GM18867 (cell line): Measurements from ENCODE around the gene WDR27.
"Not testable (repeated sequence)": the region's sequence is repeated elsewhere in the genome, so short reads cannot be mapped to it uniquely, and the experiment has no call there.

ENCODE experiments used
- ATAC-seq: cut with Tn5 transposase; IDR thresholded peaks from one replicate; pipeline ENCODE4 v1.9.1; 2021; ENCODE audit warnings: mild to moderate bottlenecking, moderate library complexity; ENCODE audit not compliant: unreplicated experiment

The WDR27 gene

DNA sequence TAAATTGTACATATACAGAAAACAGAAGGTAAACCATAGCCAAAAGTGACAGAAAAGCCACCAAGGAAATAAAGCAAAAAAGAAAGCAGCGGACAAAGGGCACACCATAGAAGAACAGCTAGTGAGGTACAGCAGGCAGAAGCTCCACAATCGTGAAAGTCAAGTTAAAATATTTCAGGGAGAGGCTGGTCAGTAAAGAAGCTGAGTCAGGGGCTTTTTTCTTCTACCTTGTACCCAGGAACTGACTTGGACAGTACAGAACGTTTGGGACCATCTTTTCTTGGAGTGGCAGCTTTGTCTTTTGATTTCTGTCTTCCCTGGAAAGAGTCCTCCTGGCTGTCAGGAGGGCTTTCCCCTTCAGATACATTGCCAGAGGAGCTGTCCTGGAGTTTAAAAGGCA is 8.2 kb upstream of the WDR27 start:
- ATAC-seq, result no peak

GRCh38 chr6:169709293-169709692 is 7.5 kb upstream of the WDR27 start:
- no peak for ATAC-seq

DNA sequence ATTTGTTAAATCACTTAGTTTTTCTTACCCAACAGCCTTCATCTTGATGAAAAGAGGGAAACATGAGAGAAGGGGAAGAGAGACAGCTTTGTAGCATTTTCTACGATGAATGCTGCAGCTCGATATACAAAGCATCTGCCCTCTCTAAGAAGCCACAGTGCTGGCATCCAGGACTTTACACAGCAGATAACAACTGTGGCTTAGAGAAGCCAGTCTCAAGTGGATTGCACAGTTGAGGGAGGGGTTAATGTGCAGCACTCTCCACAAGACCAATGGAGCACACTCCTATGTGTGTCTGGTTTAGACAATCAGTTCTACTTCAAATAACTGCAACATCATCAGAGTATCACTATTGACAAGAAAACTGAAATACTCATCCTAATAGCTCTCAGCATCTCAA is 5.9 kb upstream of the WDR27 start:
- ATAC-seq, result no peak

- peak; percentile 20 for ATAC-seq
Measured at GRCh38 chr6:169702840-169703246, 1.0 kb upstream of the WDR27 start.

- ATAC-seq, result peak; percentile 2
Measured at GRCh38 chr6:169701311-169701953, 397 bp downstream of the WDR27 start.

GRCh38 chr6:169700296-169700695 is 1.5 kb downstream of the WDR27 start:
- no peak for ATAC-seq

DNA sequence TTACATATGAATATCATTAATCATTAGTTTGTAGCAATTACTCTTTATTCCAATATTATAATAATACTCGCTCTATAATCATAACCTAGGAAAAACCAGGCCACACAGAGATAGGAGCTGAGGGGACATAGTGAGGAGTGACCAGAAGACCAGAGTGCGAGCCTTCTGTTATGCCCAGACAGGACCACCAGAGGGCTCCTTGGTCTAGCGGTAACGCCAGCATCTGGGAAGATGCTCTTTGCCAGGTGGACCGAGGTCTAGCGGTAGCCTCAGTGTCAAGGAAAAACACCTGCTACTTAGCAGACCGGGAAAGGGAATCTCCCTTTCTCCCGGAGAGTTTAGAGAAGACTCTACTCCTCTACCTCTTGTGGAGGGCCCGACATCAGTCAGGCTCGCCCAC is 4.7 kb downstream of the WDR27 start:
- ATAC-seq, result not testable (repeated sequence)

GRCh38 chr6:169695131-169695530 is 6.7 kb downstream of the WDR27 start:
- ATAC-seq, result no peak

DNA sequence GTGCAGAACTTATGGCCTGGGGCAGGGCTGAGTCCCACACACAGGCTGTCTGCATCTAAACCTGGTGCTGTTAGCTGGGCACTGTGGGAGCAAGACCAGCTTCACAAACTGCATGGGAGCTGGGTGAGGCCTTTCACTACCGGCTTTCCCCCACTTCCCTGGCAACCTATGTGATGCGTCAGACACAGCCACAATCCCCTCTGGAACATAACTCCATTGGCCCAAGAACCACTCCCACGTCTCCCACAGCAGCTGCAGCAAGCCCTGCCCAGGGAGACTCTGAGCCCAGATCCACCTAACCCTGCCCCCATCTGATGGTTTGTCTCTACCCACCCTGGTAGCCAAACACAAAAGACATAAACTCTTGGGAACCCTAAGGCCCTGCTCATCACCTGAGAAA is 9.3 kb downstream of the WDR27 start:
- ATAC-seq, result no peak

- no peak for ATAC-seq
Measured at GRCh38 chr6:169691260-169691659, 10.6 kb downstream of the WDR27 start.

- no peak for ATAC-seq
Measured at GRCh38 chr6:169689287-169689686, 12.5 kb downstream of the WDR27 start.

- no peak for ATAC-seq
Measured at GRCh38 chr6:169685860-169686259, 16.0 kb downstream of the WDR27 start.

GRCh38 chr6:169684056-169684455 is 17.8 kb downstream of the WDR27 start:
- ATAC-seq, result no peak

GRCh38 chr6:169678342-169678741 is 23.5 kb downstream of the WDR27 start:
- no peak for ATAC-seq

- no peak for ATAC-seq
Measured at GRCh38 chr6:169677096-169677495, 24.7 kb downstream of the WDR27 start.

DNA sequence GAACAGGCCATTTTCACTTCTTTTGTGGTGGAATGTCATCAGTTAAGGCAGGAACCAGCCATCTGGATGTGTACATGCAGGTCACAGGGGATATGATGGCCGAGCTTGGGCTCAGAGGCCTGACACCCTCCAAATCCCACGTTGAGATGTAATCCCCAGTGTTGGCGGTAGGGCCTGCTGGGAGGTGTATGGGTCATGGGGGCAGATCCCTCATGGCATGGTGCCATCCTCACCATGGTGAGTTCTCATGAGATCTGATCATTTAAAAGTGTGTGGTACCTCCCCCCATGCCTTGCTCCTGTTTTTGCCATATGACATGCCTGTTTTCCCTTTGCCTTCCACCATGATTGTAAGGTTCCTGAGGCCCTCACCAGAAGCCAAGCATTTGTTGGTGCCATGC is 26.8 kb downstream of the WDR27 start:
- ATAC-seq, result no peak

DNA sequence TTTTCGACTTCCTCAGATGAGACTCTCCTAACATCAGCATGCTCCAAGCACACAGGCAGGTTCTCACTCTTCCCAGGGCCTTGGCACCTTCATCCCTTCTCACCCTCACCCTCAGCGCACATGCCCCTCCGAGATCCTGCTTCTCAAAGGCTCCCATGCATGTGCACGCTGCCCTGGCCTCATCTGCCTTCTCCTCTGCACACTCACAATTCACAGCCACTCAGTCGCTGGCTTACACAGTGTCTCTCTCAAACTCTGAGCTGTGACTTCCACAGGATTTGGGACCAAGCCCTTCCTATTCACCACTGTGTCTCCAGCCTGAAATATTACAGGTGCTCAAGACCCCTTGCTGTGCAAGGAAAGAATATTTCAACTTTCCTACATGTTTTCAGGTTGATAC is 30.3 kb downstream of the WDR27 start:
- no peak for ATAC-seq

DNA sequence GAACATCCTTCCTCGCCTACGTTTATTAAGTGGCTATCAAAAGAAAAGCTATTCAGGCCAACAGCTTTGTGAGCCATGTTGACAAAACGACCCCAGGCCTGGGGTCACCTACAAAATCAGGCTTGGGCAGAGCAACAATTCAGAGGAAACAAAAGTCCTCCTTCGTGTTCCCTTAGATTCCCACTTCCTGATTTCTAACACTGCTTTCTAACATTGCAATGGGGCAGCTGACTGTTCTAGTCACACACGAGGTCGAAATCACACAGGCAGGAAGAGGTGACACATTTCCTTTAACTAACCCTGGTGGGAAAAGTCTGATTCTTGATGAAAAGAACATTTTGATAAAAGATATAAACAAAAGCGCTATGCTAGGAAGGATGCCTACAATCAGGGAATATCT is 31.9 kb downstream of the WDR27 start:
- ATAC-seq, result no peak

DNA sequence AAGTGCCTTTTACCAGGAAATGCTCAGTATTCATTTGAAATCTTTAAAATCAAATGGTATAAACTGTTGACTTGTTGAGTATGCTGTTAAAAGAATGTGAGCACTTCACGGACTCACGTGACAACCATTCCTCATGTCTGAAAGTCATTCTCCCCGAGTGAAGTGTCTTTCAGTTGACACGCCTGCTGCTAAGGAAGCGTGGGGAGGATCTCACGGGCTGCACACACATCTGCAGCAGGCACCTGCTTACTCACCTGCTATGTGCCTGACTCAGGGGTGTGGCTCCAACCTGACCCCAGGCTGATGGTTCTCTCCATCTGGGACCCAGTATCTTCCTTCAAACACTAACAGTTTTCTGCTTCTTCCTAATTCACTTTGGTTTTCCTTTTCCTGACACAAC is 32.7 kb downstream of the WDR27 start:
- no peak for ATAC-seq

- ATAC-seq, result no peak
Measured at GRCh38 chr6:169668203-169668847, 33.5 kb downstream of the WDR27 start.

- no peak for ATAC-seq
Measured at GRCh38 chr6:169667716-169668115, 34.1 kb downstream of the WDR27 start.

- ATAC-seq, result no peak
Measured at GRCh38 chr6:169666441-169666840, 35.4 kb downstream of the WDR27 start.

- no peak for ATAC-seq
Measured at GRCh38 chr6:169665289-169665688, 36.5 kb downstream of the WDR27 start.
